ENCODE measurements around the gene LRFN4.

LRFN4 gene

GRCh38 chr11:66870616-66871520 lies 14.0 kb downstream of the LRFN4 start:
- DNase-seq (ENCODE audit: low read depth in 2 of 2) = no peak

GRCh38 chr11:66871521-66871901 lies 14.6 kb downstream of the LRFN4 start:
- no peak for DNase-seq (ENCODE audit: low read depth in 2 of 2)

DNA sequence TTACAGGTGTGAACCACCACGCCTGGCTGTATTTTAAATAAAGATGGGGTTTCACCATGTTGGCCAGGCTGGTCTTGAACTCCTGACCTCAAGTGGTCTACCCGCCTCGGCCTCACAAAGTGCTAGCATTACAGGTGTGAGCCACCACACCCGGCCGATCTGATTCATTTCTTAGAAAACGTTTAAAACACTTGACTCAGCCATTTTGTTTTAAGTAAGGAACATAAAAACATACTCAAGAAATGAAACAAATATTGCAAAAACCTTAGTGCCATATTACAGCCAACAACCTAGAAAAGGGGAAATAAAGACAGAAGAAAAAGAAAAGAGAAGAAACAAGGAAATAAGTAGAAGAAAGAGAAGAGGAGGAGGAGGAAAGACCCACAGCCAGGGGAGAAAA lies 17.4 kb downstream of the LRFN4 start:
- no peak for DNase-seq (ENCODE audit: low read depth in 2 of 2)

DNA sequence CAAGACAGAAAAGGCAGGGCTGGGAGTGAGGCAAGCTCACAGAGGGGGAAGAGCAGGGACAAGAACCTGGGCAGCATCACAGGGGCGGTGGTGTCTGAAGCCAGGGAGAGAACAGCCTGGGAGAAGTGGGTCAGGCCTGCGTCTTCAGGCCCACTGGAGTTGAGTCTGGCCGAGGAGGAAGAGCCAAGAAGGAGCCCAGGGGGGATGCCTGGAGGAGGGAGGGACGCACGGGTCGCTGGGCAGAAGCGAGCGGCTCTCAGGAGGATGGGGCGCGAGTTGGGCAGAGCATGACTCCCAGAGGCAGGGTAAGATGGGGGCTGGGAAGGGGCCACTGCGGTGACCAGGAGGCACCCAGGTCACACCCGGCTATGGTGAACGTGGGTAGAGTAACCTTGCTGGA lies 18.5 kb downstream of the LRFN4 start:
- no peak for DNase-seq (ENCODE audit: low read depth in 2 of 2)

GRCh38 chr11:66877588-66878385 lies 20.9 kb downstream of the LRFN4 start:
- no peak for DNase-seq (ENCODE audit: low read depth in 2 of 2)

DNA sequence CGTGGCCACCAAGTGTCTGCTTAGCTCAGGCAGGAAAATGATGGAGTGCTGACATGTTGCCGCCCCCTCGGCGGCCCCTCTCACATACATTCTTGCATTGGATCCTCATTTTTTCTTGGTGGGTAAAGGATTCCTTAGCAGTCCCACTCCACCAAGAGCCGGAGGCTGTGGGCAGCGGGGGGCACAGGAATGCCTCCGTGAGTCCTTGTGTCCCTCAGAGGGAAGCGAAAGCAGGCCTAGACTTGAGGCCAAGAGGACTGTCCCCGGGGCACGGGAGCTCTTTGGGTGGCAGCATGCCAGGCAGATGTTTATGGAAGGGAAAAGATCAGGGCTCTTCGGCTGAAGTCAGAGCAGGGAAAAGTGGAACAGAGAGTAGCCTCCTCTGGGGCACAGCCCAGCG lies 21.6 kb downstream of the LRFN4 start:
- DNase-seq (ENCODE audit: low read depth in 2 of 2) = no peak

GRCh38 chr11:66879000-66879399 lies 22.1 kb downstream of the LRFN4 start:
- no peak for DNase-seq (ENCODE audit: low read depth in 2 of 2)

GRCh38 chr11:66879583-66879982 lies 22.7 kb downstream of the LRFN4 start:
- no peak for DNase-seq (ENCODE audit: low read depth in 2 of 2)

DNA sequence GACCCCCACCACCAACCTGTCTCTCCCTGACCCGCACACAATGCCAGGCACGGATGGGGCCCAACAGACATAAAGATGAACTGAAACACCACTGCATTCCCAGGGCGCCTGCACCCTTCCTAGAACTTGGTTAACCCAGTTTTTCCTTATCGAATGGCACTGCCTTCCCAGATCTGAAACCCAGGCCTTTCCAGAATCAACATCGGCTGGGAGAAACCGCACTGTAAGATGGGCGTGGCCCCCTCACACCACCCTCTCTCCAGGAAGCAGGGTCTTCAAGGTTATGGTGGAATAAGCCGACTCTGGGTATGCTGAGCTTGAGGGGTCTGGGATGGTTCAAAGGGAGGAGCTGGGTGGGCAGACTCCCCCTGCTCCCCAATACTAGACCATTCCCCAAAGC lies 23.1 kb downstream of the LRFN4 start:
- no peak for DNase-seq (ENCODE audit: low read depth in 2 of 2)

GRCh38 chr11:66880496-66881450 lies 23.9 kb downstream of the LRFN4 start:
- DNase-seq (ENCODE audit: low read depth in 2 of 2) = no peak

GRCh38 chr11:66881451-66881835 lies 24.6 kb downstream of the LRFN4 start:
- no peak for DNase-seq (ENCODE audit: low read depth in 2 of 2)

DNA sequence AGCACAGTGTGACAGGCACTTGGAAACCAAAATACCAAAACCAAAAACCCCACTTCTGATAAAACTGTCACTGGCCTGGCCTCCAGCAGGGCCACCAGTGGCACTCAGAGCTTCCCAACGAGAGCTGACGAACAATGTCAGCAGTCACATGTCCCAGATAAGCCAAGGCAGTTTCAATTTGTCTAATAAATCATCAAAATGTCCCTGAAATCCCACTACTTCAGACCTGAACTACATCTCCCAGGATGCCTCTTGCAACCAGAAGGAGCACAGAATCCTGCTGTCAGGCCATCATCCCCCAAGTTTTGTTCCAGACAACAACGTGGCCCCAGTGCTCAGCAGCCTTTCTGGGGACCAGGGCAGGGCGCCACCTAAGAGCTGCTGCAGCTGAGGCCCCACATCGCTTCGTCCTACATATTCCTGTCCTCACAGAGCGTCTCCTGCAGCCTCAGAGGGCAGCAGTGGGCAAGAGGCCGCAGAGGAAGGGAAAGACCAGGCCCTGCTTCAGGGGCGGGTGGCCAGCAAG lies 25.1 kb downstream of the LRFN4 start:
- DNase-seq (ENCODE audit: low read depth in 2 of 2) = no peak

DNA sequence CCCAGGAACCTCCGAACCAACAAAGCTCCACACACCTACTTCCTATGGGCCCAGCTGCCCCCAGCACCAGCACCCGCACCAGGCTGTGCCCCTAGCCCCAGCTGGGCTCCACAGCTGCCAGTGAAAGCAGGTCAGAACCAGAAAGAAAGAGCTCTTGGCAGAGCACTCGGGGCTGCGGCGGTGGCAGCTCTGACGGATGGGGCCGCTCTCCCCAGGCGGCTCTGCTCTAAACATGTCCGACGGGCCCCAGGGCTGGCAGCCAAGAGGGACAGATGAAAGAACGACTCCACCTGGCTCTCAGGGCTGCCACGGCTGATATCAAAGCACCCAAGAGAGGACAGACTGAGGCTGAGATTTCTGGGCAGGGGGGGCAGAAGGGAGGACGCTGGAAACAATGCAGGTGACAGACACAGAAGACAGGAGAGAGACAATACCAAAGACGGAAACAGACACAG lies 25.7 kb downstream of the LRFN4 start:
- DNase-seq (ENCODE audit: low read depth in 2 of 2) = no peak

DNA sequence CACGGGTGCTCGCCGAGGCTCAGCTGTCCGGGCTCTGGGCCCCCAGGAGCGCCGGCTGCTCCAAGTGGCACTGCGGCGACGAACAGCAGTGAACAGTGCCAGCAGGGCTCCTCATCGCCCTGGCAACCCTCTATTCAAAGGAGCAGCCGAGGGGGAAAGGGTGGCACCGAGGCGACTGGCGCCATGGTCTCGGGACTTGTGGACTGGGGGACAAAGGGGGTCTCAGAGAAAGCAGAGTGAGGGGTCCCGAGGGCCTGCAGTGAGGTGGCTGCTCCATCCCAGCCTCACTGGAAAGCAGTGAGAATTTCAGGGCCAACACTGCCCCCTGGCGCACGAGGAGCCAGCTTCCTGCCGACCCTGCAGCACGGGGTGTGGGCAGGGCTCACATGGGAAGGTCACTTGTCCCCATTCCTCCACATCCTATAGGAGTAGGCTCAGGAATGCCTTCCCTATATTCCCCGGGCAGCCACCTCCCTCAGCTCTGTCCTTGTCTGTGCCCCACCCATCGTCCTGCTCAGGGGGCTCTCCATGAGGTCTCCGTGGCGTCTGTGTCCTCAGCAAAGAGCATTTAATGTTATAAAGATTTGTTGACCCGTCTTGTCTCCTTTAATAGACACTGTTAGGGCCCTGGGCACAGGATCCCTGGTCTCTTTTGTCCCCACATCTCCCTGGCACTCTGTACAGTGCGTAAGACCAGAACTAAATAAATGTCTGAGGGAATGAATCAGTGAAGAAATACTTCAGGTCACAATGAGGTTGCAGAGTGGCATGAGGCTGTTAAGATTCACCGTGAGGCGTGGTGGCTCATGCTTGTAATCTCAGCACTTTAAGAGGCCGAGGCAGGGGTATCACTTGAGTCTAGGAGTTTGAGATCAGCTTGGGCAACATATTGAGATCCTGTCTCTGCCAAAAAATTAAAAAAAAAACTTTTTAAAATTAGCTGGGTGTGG lies 26.4 kb downstream of the LRFN4 start:
- peak; percentile 47 to 67 for DNase-seq (ENCODE audit: low read depth in 2 of 2)

GRCh38 chr11:66884443-66884842 lies 27.6 kb downstream of the LRFN4 start:
- no peak for DNase-seq (ENCODE audit: low read depth in 2 of 2)

DNA sequence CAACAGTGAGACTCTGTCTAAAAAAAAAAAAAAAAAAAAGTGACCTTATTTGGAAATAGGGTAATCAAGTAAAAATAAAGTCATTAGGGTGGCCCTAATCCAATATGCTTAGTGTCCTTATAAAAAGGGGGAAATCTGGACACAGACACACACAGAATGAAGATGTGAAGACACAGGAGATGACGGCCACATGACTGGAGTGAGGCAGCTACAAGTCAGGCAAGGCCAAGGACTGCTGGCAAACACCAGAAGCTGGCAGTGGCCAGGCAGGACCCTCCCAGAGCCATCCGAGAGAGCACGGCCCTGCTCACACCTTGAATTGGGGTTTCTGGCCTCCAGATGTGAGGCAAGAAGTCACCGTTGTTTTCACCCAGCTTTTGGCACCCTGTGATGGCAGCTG lies 28.6 kb downstream of the LRFN4 start:
- DNase-seq (ENCODE audit: low read depth in 2 of 2) = no peak

DNA sequence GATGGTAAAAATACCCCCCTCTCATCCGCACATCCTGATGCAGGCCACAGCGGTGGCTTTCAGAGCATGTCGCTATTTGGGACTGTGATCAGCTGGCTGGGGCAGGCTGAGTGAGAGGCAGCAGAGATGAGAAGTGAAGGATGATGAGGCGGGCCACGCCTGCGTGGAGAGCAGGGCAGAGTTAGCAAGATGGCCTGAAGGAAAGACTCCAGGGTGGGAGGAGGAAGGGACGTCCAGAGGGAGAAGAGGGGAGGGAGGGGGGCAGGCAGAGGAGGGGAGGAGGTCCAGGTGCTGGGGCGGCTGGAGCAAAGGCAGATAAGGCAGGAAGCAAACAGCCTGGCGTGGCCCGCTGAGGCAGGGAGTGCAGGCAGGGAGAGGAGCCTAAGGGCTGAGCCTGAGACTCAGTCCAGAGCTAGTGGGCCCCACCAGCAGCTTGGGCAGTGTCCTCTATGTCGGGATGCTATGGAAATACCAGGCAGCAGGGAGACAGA lies 29.1 kb downstream of the LRFN4 start:
- DNase-seq (ENCODE audit: low read depth in 2 of 2) = no peak

GRCh38 chr11:66886671-66887221 lies 29.9 kb downstream of the LRFN4 start:
- no peak for DNase-seq (ENCODE audit: low read depth in 2 of 2)

DNA sequence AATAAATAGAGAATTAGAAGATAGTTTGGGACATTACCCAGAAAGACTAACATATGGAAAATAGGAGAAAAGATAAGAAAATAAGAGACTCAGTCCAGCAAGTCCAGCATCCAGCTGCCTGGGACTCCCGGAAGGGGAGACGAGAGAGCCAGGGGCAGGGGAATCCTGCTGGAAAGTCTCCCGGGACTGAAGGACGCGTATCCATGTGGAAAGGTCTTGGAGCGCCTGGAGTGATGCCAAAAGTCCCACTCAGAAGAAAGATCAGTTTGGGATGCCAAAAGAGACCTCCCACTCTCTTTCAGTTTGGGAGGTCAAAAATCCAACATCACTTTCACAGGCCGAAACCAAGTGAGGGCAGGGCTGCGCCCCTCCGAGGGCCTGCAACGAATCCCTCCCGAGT lies 30.7 kb downstream of the LRFN4 start:
- no peak for DNase-seq (ENCODE audit: low read depth in 2 of 2)

- no peak for DNase-seq (ENCODE audit: low read depth in 2 of 2)
Observed at GRCh38 chr11:66888282-66888681, 31.4 kb downstream of the LRFN4 start.
